ENCODE results near the gene POLR1A.

DNA sequence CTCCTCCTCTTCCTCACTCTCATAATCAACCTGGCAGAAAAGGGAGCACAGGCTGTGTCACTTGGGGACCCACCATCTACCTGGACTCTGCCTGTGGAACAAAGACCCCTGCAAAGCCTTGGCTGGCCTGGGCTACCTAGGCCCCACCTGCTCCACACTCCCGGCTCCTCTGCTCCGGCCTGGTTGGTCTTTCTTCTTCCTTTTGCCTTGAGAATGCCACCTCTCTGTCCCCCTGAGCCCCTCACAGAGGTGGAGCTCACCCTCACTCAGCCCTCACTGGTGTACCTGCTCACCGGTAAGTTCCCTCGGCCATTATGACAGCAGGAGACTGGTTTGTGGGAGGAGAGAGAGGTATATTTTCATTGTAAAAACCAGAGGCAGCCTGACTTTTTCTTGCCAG is 74.1 kb downstream of the POLR1A start:
- TF ChIP-seq, protein P1, sequence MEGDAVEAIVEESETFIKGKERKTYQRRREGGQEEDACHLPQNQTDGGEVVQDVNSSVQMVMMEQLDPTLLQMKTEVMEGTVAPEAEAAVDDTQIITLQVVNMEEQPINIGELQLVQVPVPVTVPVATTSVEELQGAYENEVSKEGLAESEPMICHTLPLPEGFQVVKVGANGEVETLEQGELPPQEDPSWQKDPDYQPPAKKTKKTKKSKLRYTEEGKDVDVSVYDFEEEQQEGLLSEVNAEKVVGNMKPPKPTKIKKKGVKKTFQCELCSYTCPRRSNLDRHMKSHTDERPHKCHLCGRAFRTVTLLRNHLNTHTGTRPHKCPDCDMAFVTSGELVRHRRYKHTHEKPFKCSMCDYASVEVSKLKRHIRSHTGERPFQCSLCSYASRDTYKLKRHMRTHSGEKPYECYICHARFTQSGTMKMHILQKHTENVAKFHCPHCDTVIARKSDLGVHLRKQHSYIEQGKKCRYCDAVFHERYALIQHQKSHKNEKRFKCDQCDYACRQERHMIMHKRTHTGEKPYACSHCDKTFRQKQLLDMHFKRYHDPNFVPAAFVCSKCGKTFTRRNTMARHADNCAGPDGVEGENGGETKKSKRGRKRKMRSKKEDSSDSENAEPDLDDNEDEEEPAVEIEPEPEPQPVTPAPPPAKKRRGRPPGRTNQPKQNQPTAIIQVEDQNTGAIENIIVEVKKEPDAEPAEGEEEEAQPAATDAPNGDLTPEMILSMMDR (conservative IDR thresholded peaks at IDR 0.05; ENCODE audit: low read length), result no peak
- no peak for TF ChIP-seq EZH2phosphoT487 (IDR thresholded peaks at IDR 0.05; ENCODE audit: borderline replicate concordance)

All from Loucy (cell line).